Activated naive CD4-positive, alpha-beta T cell treated with anti-CD3 and anti-CD28 coated beads, Interleukin-2, amount 50 U/mL, for 24 hours (primary cell): ENCODE data around the gene CDK8.

ENCODE experiments used
- H3K27ac Mint-ChIP-seq: one replicate; pipeline ENCODE4 v1.8.0; 2021; ENCODE audit warnings: mild to moderate bottlenecking, mixed read lengths
- H3K27me3 Mint-ChIP-seq: one replicate; pipeline ENCODE4 v1.8.0; 2021; ENCODE audit warnings: mixed read lengths
- H3K36me3 Mint-ChIP-seq: one replicate; pipeline ENCODE4 v1.8.0; 2021; ENCODE audit warnings: mixed read lengths
- H3K4me1 Mint-ChIP-seq: one replicate; pipeline ENCODE4 v1.8.0; 2021; ENCODE audit warnings: mixed read lengths
- H3K4me3 Mint-ChIP-seq: one replicate; pipeline ENCODE4 v1.8.0; 2021; ENCODE audit warnings: mild to moderate bottlenecking, mixed read lengths
- H3K9me3 Mint-ChIP-seq: one replicate; pipeline ENCODE4 v1.8.0; 2021; ENCODE audit warnings: mixed read lengths

Gene CDK8

DNA sequence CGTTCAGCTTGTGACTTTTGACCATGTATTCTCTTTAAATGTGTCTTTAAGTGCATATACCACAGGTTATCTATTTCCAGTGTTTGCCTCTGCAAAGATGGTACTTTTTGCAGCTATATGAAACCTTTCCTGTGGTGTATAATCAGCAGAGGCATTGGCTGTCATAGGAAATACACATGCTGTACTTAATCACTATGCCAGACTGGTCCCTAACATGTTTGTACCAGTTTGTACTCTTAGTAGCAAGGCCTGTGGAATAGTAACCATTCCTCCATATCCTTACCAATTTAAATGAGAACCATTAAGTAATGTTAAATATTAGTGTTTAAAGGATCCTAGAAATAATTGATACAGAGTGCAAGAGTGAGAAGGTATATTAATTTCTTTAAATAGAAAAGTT lies 69.8 kb downstream of the CDK8 start:
- H3K27me3 Mint-ChIP-seq: no peaks in the 10 kb centered on the region
- peaks cover 72% of the 10 kb centered on the region for H3K4me1 Mint-ChIP-seq
- no peaks in the 10 kb centered on the region for H3K9me3 Mint-ChIP-seq
- no peak overlapping the region for H3K4me3 Mint-ChIP-seq
- H3K27ac Mint-ChIP-seq: no peak overlapping the region
- peaks cover 1% of the 10 kb centered on the region for H3K36me3 Mint-ChIP-seq

- Mint-ChIP-seq H3K4me1 (peaks cover 74% of the 10 kb centered on the region), H3K9me3 (no peaks in the 10 kb centered on the region)
Measured at GRCh38 chr13:26324294-26324693, 70.4 kb downstream of the CDK8 start.

DNA sequence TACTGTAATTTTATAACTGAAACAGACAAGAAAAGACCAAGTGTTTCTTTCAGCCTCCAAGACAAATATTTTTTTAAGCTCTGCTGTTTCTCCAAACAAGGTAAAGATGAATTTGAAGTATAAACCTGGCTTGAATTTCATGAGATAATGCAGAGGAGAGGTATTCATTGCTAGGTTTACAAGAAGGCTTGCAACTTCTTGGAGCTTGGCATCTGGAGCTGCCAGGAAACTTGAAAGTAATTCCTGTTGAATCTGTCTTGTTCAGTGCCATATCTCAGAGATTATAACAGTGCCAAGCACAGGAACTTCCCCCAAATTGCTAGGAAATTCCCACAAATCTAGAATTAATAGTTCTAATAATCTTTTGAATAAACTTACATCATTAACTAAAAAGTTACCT lies 70.9 kb downstream of the CDK8 start:
- H3K36me3 Mint-ChIP-seq: peaks cover 2% of the 10 kb centered on the region
- no peaks in the 10 kb centered on the region for H3K27me3 Mint-ChIP-seq
- H3K27ac Mint-ChIP-seq: peak overlapping the region; percentile 20
- no peaks in the 10 kb centered on the region for H3K9me3 Mint-ChIP-seq
- H3K4me1 Mint-ChIP-seq: peaks cover 74% of the 10 kb centered on the region
- no peak overlapping the region for H3K4me3 Mint-ChIP-seq

More at GRCh38 chr13:26324294-26324693, 70.4 kb downstream of the CDK8 start:
- Mint-ChIP-seq H3K4me3 (no peak overlapping the region), H3K36me3 (peaks cover 2% of the 10 kb centered on the region), H3K27ac (no peak overlapping the region), H3K27me3 (no peaks in the 10 kb centered on the region)

- Mint-ChIP-seq H3K27ac (no peak overlapping the region), H3K4me1 (peaks cover 75% of the 10 kb centered on the region), H3K4me3 (no peak overlapping the region), H3K36me3 (peaks cover 4% of the 10 kb centered on the region), H3K27me3 (no peaks in the 10 kb centered on the region), H3K9me3 (no peaks in the 10 kb centered on the region)
Measured at GRCh38 chr13:26325876-26326275, 71.9 kb downstream of the CDK8 start.

GRCh38 chr13:26326562-26326961 lies 72.6 kb downstream of the CDK8 start:
- H3K4me3 Mint-ChIP-seq: no peak overlapping the region
- no peaks in the 10 kb centered on the region for H3K9me3 Mint-ChIP-seq
- peaks cover 76% of the 10 kb centered on the region for H3K4me1 Mint-ChIP-seq
- no peak overlapping the region for H3K27ac Mint-ChIP-seq
- no peaks in the 10 kb centered on the region for H3K27me3 Mint-ChIP-seq
- peaks cover 4% of the 10 kb centered on the region for H3K36me3 Mint-ChIP-seq

- Mint-ChIP-seq H3K9me3 (no peaks in the 10 kb centered on the region), H3K27ac (no peak overlapping the region), H3K4me1 (peaks cover 77% of the 10 kb centered on the region), H3K4me3 (no peak overlapping the region), H3K36me3 (peaks cover 4% of the 10 kb centered on the region), H3K27me3 (no peaks in the 10 kb centered on the region)
Measured at GRCh38 chr13:26327940-26328725, 74.2 kb downstream of the CDK8 start.

- Mint-ChIP-seq H3K27me3 (no peaks in the 10 kb centered on the region), H3K4me3 (no peak overlapping the region), H3K9me3 (no peaks in the 10 kb centered on the region), H3K27ac (no peak overlapping the region), H3K4me1 (peaks cover 37% of the 10 kb centered on the region), H3K36me3 (peaks cover 5% of the 10 kb centered on the region)
Measured at GRCh38 chr13:26335158-26335557, 81.2 kb downstream of the CDK8 start.

DNA sequence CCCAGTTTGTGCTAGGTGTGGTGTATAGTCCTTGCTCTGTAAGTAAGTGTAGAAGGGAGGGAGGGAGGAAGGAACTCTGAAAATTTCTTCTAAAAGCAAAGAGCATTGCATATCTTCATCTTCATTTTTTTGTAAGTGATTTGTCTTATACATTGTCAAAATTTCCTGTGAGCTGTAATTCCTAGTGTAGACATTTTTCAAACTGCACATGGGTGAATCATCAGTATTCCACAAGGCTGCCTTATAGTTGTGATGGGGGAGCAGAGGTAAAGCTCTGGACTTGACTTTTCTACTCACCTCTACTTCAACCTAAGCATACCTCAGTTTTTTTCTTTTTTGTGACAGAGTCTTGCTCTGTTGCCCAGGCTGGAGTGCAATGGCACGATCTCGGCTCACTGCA lies 86.9 kb downstream of the CDK8 start:
- no peaks in the 10 kb centered on the region for H3K27me3 Mint-ChIP-seq
- no peak overlapping the region for H3K4me3 Mint-ChIP-seq
- H3K27ac Mint-ChIP-seq: no peak overlapping the region
- H3K9me3 Mint-ChIP-seq: no peaks in the 10 kb centered on the region
- H3K36me3 Mint-ChIP-seq: peaks cover 11% of the 10 kb centered on the region
- H3K4me1 Mint-ChIP-seq: peaks cover under 1% of the 10 kb centered on the region

GRCh38 chr13:26342898-26343297 lies 89.0 kb downstream of the CDK8 start:
- H3K4me1 Mint-ChIP-seq: no peaks in the 10 kb centered on the region
- H3K27me3 Mint-ChIP-seq: no peaks in the 10 kb centered on the region
- H3K36me3 Mint-ChIP-seq: peaks cover 14% of the 10 kb centered on the region
- no peak overlapping the region for H3K27ac Mint-ChIP-seq
- no peak overlapping the region for H3K4me3 Mint-ChIP-seq
- no peaks in the 10 kb centered on the region for H3K9me3 Mint-ChIP-seq

DNA sequence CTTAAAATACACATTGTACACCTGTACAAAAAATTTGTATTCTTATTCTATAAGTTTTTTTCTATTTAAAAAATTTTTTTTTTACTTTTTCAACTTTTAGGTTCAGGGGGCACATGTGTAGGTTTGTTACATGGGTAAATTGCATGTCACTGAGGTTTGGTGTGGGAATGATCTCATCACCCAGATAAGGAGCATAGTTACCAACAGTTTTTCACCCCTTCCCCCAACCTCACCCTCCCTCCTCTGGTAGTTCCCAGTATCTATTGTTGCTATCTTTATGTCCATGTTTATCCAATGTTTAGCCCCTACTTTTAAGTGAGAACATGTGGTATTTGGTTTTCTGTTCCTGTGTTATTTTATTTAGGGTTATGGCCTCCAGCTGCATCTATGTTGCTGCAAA lies 89.9 kb downstream of the CDK8 start:
- Mint-ChIP-seq H3K4me1 (no peaks in the 10 kb centered on the region), H3K27ac (no peak overlapping the region), H3K36me3 (peaks cover 12% of the 10 kb centered on the region), H3K27me3 (no peaks in the 10 kb centered on the region), H3K9me3 (no peaks in the 10 kb centered on the region), H3K4me3 (no peak overlapping the region)

GRCh38 chr13:26344980-26345379 lies 91.1 kb downstream of the CDK8 start:
- Mint-ChIP-seq H3K27ac (no peak overlapping the region), H3K36me3 (peaks cover 16% of the 10 kb centered on the region), H3K9me3 (no peaks in the 10 kb centered on the region), H3K27me3 (no peaks in the 10 kb centered on the region), H3K4me3 (no peak overlapping the region), H3K4me1 (no peaks in the 10 kb centered on the region)

GRCh38 chr13:26348966-26349365 lies 95.0 kb downstream of the CDK8 start:
- Mint-ChIP-seq H3K4me1 (no peaks in the 10 kb centered on the region), H3K9me3 (no peaks in the 10 kb centered on the region), H3K36me3 (peaks cover 15% of the 10 kb centered on the region), H3K27me3 (no peaks in the 10 kb centered on the region), H3K4me3 (no peak overlapping the region), H3K27ac (no peak overlapping the region)

DNA sequence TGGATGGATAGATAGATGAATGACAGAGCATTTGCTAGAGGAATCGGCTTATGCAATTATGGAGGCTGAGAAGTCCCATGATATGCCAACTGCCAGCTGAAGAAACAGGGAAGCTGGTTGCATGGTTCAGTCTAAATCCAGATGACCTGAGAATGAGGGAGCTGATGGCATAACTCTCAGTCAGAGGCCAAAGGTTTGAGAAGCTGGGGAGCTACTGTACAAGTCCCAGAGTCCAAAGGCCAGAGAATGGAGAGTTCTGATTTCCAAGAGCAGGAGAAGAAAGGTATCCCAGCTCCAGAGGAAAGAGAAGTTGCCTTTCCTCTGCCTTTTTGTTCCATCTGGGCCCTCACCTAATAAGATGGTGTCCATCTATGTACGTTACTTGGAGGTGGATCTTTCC lies 108.3 kb downstream of the CDK8 start:
- Mint-ChIP-seq H3K4me1 (no peaks in the 10 kb centered on the region), H3K9me3 (no peaks in the 10 kb centered on the region), H3K27ac (no peak overlapping the region), H3K27me3 (no peaks in the 10 kb centered on the region), H3K4me3 (no peak overlapping the region), H3K36me3 (peaks cover 25% of the 10 kb centered on the region)

GRCh38 chr13:26370553-26370952 lies 116.6 kb downstream of the CDK8 start:
- H3K27me3 Mint-ChIP-seq: no peaks in the 10 kb centered on the region
- H3K36me3 Mint-ChIP-seq: peaks cover 9% of the 10 kb centered on the region
- no peaks in the 10 kb centered on the region for H3K9me3 Mint-ChIP-seq
- H3K27ac Mint-ChIP-seq: no peak overlapping the region
- H3K4me3 Mint-ChIP-seq: no peak overlapping the region
- H3K4me1 Mint-ChIP-seq: peaks cover 25% of the 10 kb centered on the region

GRCh38 chr13:26372747-26373146 lies 118.8 kb downstream of the CDK8 start:
- H3K9me3 Mint-ChIP-seq: no peaks in the 10 kb centered on the region
- no peak overlapping the region for H3K4me3 Mint-ChIP-seq
- peaks cover 6% of the 10 kb centered on the region for H3K36me3 Mint-ChIP-seq
- no peaks in the 10 kb centered on the region for H3K27me3 Mint-ChIP-seq
- no peak overlapping the region for H3K27ac Mint-ChIP-seq
- H3K4me1 Mint-ChIP-seq: peaks cover 25% of the 10 kb centered on the region

- Mint-ChIP-seq H3K27ac (no peak overlapping the region), H3K9me3 (no peaks in the 10 kb centered on the region), H3K4me3 (no peak overlapping the region), H3K27me3 (no peaks in the 10 kb centered on the region), H3K4me1 (peaks cover 26% of the 10 kb centered on the region), H3K36me3 (peaks cover 3% of the 10 kb centered on the region)
Measured at GRCh38 chr13:26376430-26376829, 122.5 kb downstream of the CDK8 start.

DNA sequence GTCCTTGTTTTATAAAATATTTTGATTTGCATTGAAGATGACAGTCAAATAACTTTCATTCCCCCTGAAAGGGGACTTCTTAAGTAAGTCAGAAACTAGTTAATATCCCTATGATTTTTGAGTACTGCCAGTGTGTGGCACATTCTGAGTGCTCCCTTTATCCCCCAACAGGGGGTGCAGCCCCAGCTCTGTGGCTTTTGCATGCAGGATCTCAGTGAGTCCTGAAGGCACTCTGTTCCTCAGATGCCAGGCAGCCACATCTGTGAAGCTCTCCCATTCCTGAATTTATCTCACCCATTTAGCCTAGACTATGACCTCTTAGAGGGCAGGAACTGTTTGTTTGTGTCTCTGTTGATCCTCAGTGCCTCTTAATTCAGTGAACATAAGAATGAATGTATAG lies 123.1 kb downstream of the CDK8 start:
- no peak overlapping the region for H3K27ac Mint-ChIP-seq
- no peak overlapping the region for H3K4me3 Mint-ChIP-seq
- peaks cover 3% of the 10 kb centered on the region for H3K36me3 Mint-ChIP-seq
- H3K9me3 Mint-ChIP-seq: no peaks in the 10 kb centered on the region
- H3K4me1 Mint-ChIP-seq: peaks cover 23% of the 10 kb centered on the region
- H3K27me3 Mint-ChIP-seq: no peaks in the 10 kb centered on the region
